Endodermal cell (in vitro differentiated cells): ENCODE measurements around the gene HSPG2. TPM values are rescaled to one million over a fixed set of nuclear protein-coding genes. Genes with fewer than 3 reads are reported as not detected.

Experiments
- DNase-seq: peaks from one replicate; pipeline ENCODE4 v3.0.0-alpha.2; 2017
- H3K27ac ChIP-seq: 2 replicates; pipeline ENCODE4 v1.5.1; 2013; ENCODE audit warnings: mild to moderate bottlenecking, low read depth, low read length, moderate library complexity
- H3K27me3 ChIP-seq: 2 replicates; pipeline ENCODE4 v1.6.1; 2013; ENCODE audit warnings: mild to moderate bottlenecking, low read length, moderate library complexity; ENCODE audit not compliant: insufficient read depth, control insufficient read depth, poor library complexity, severe bottlenecking
- H3K36me3 ChIP-seq: 2 replicates; pipeline ENCODE4 v1.7.0; 2013; ENCODE audit warnings: mild to moderate bottlenecking, low read length, moderate library complexity; ENCODE audit not compliant: control insufficient read depth, insufficient read depth
- H3K4me1 ChIP-seq: one replicate; pipeline ENCODE4 v1.7.0; 2013; ENCODE audit warnings: low read length; ENCODE audit not compliant: control insufficient read depth, insufficient read depth
- H3K4me3 ChIP-seq: 2 replicates; pipeline ENCODE4 v1.5.1; 2013; ENCODE audit warnings: mild to moderate bottlenecking, low read length, moderate library complexity
- H3K9ac ChIP-seq: 2 replicates; pipeline ENCODE4 v1.6.1; 2013; ENCODE audit warnings: mild to moderate bottlenecking, low read length, moderate library complexity; ENCODE audit not compliant: poor library complexity, severe bottlenecking; ENCODE audit errors: extremely low read depth
- H3K9me3 ChIP-seq: 2 replicates; pipeline ENCODE4 v1.6.1; 2013; ENCODE audit warnings: mild to moderate bottlenecking, low read length, moderate library complexity; ENCODE audit not compliant: control insufficient read depth
- H3K27ac Mint-ChIP-seq: 2 replicates; pipeline ENCODE4 v1.8.0; 2020; ENCODE audit warnings: mixed read lengths
- H3K27me3 Mint-ChIP-seq: 2 replicates; pipeline ENCODE4 v1.8.0; 2021; ENCODE audit warnings: mild to moderate bottlenecking, mixed read lengths; ENCODE audit not compliant: insufficient read depth
- H3K36me3 Mint-ChIP-seq: 2 replicates; pipeline ENCODE4 v1.8.0; 2020; ENCODE audit warnings: low read depth, mixed read lengths
- H3K4me1 Mint-ChIP-seq: 2 replicates; pipeline ENCODE4 v1.8.0; 2020; ENCODE audit warnings: mixed read lengths
- H3K4me3 Mint-ChIP-seq: 2 replicates; pipeline ENCODE4 v1.8.0; 2020; ENCODE audit warnings: mild to moderate bottlenecking, moderate library complexity, mixed read lengths
- H3K9me3 Mint-ChIP-seq: 2 replicates; pipeline ENCODE4 v1.8.0; 2020; ENCODE audit warnings: mild to moderate bottlenecking, mixed read lengths
- CTCF ChIP-seq: fragments of 200-600 bp; sonication (generic); conservative IDR thresholded peaks from 2 replicates; pipeline ENCODE4 v1.5.0; 2021; ENCODE audit warnings: antibody characterized with exemption, mild to moderate bottlenecking
- WGBS, 2 experiments: methylation state at CpG; one replicate each; pipeline versions ENCODE4 v1.1.5 to v1.1.7; 2013; ENCODE audit warnings: missing lambda C conversion rate in 2 of 2, mixed read lengths in 1 of 2; ENCODE audit not compliant: insufficient coverage in 1 of 2, insufficient read length in 1 of 2; 5-methylcytosine and 5-hydroxymethylcytosine counted together
- total RNA-seq, 2 donors: library from RNA; stranded (reverse); fragmentation: NEBNext Ultra II Directional in 1 of 2; extraction: Animal tissue kit (Norgen Biotek cat#: 25700) in 1 of 2; gene quantifications; 2 replicates in 1 of 2; 3 replicates in 1 of 2; pipeline ENCODE4 v1.2.1, GENCODE V29; 2021

Gene HSPG2
- total RNA-seq, 2 donors from 2014 or later, result 222 to 227 TPM

- 79 to 84% methylated on average over 9 to 10 of the region's 10 CpGs for WGBS, 2 experiments
- no peak for DNase-seq
- Mint-ChIP-seq H3K4me1 (peaks cover 50% of the 10 kb centered on the region), H3K36me3 (no peaks in the 10 kb centered on the region), H3K9me3 (no peaks in the 10 kb centered on the region), H3K27me3 (no peaks in the 10 kb centered on the region), H3K4me3 (no peak overlapping the region), H3K27ac (no peak overlapping the region)
- H3K27ac ChIP-seq, result no peak overlapping the region
- no peak overlapping the region for H3K9ac ChIP-seq
- no peaks in the 10 kb centered on the region for H3K27me3 ChIP-seq
- TF ChIP-seq CTCF, result no peak
- H3K4me3 ChIP-seq, result no peak overlapping the region
- H3K4me1 ChIP-seq, result peaks cover 22% of the 10 kb centered on the region
- H3K36me3 ChIP-seq, result no peaks in the 10 kb centered on the region
- no peaks in the 10 kb centered on the region for H3K9me3 ChIP-seq
Observed at GRCh38 chr1:21942464-21942863, 5.4 kb upstream of the HSPG2 start.

- TF ChIP-seq CTCF, result no peak
- Mint-ChIP-seq H3K9me3 (no peaks in the 10 kb centered on the region), H3K4me3 (no peak overlapping the region), H3K27me3 (no peaks in the 10 kb centered on the region), H3K4me1 (peaks cover 46% of the 10 kb centered on the region), H3K36me3 (no peaks in the 10 kb centered on the region), H3K27ac (no peak overlapping the region)
- H3K36me3 ChIP-seq, result no peaks in the 10 kb centered on the region
- no peak overlapping the region for H3K27ac ChIP-seq
- peaks cover 22% of the 10 kb centered on the region for H3K4me1 ChIP-seq
- no peaks in the 10 kb centered on the region for H3K9me3 ChIP-seq
- no peaks in the 10 kb centered on the region for H3K27me3 ChIP-seq
- WGBS, 2 experiments, result 87 to 88% methylated on average over 4 to 5 of the region's 5 CpGs
- H3K4me3 ChIP-seq, result no peak overlapping the region
- no peak overlapping the region for H3K9ac ChIP-seq
- DNase-seq, result no peak
Observed at GRCh38 chr1:21941370-21941769, 4.3 kb upstream of the HSPG2 start.

GRCh38 chr1:21940492-21940891, 3.4 kb upstream of the HSPG2 start:
- H3K4me3 ChIP-seq, result no peak overlapping the region
- H3K9me3 ChIP-seq, result no peaks in the 10 kb centered on the region
- peaks cover 22% of the 10 kb centered on the region for H3K4me1 ChIP-seq
- H3K27ac Mint-ChIP-seq, result no peak overlapping the region
- peaks cover 1% of the 10 kb centered on the region for H3K36me3 ChIP-seq
- peaks cover 52% of the 10 kb centered on the region for H3K4me1 Mint-ChIP-seq
- DNase-seq, result no peak
- H3K27me3 ChIP-seq, result no peaks in the 10 kb centered on the region
- H3K4me3 Mint-ChIP-seq, result no peak overlapping the region
- TF ChIP-seq CTCF, result no peak
- H3K36me3 Mint-ChIP-seq, result no peaks in the 10 kb centered on the region
- H3K27me3 Mint-ChIP-seq, result no peaks in the 10 kb centered on the region
- no peak overlapping the region for H3K27ac ChIP-seq
- 100% methylated on average over 1 of the region's 2 CpGs for WGBS, 2 experiments
- H3K9me3 Mint-ChIP-seq, result no peaks in the 10 kb centered on the region
- no peak overlapping the region for H3K9ac ChIP-seq
